Measurements from ENCODE around the gene CDC42BPG.

GRCh38 chr11:64849598-64850356 is 5.3 kb upstream of the CDC42BPG start:
- TF ChIP-seq, protein P1, sequence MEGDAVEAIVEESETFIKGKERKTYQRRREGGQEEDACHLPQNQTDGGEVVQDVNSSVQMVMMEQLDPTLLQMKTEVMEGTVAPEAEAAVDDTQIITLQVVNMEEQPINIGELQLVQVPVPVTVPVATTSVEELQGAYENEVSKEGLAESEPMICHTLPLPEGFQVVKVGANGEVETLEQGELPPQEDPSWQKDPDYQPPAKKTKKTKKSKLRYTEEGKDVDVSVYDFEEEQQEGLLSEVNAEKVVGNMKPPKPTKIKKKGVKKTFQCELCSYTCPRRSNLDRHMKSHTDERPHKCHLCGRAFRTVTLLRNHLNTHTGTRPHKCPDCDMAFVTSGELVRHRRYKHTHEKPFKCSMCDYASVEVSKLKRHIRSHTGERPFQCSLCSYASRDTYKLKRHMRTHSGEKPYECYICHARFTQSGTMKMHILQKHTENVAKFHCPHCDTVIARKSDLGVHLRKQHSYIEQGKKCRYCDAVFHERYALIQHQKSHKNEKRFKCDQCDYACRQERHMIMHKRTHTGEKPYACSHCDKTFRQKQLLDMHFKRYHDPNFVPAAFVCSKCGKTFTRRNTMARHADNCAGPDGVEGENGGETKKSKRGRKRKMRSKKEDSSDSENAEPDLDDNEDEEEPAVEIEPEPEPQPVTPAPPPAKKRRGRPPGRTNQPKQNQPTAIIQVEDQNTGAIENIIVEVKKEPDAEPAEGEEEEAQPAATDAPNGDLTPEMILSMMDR (IDR thresholded peaks at IDR 0.05), result peak in 1 of 3 experiments; percentile 7
- TF ChIP-seq POLR2A (IDR thresholded peaks at IDR 0.05), result no peak
